ENCODE measurements around the gene ARF1. TPM values are rescaled to one million over a fixed set of nuclear protein-coding genes. Genes with fewer than 3 reads are reported as not detected.

The ARF1 gene
- total and polyA plus RNA-seq, 8 donors: 267 to 455 (median 301) TPM

DNA sequence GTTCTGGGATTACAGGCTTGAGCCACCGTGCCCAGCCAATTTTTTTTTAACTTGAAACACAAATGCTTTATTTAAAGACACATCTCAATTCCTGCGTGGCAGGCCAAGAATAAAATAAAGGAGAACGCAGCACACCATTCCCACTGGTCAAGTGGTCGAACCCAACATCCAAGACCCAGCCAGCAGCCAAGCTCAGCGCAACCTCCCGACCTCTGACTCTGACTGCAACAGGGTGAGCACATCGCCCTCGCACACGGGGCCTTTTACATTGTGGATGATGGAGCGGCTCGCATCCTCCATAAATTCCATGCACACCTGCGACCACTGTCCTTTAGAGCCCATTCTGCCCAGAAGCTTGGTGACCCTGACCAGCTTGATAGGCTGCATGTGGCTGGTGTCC is 52.1 kb downstream of the ARF1 start:
- intact Hi-C loops (cut with DNase I): no loop called here

DNA sequence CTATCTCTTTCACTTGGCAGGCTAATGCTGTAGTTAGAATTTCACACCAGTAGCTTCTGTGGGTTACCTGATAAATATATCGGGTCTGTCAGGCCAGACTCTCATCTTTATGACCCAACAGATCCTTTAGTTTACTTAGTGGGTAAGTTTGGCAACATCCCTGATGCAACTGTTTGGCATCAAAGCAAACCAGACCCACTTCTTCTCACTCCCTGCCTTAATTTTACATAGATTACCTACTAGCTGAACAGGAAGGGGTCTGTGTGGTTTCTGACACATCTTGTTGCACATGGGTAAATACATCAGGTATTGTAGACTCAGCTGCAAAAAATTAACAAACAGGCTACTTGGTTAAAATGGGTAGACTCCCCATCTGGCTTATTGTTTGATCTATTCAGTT is 54.4 kb downstream of the ARF1 start:
- H3K4me1 ChIP-seq: peaks cover 10 to 20% of the 10 kb centered on the region in 2 donors
- ATAC-seq (no peak), DNase-seq (no peak)
- TF ChIP-seq, protein P1, sequence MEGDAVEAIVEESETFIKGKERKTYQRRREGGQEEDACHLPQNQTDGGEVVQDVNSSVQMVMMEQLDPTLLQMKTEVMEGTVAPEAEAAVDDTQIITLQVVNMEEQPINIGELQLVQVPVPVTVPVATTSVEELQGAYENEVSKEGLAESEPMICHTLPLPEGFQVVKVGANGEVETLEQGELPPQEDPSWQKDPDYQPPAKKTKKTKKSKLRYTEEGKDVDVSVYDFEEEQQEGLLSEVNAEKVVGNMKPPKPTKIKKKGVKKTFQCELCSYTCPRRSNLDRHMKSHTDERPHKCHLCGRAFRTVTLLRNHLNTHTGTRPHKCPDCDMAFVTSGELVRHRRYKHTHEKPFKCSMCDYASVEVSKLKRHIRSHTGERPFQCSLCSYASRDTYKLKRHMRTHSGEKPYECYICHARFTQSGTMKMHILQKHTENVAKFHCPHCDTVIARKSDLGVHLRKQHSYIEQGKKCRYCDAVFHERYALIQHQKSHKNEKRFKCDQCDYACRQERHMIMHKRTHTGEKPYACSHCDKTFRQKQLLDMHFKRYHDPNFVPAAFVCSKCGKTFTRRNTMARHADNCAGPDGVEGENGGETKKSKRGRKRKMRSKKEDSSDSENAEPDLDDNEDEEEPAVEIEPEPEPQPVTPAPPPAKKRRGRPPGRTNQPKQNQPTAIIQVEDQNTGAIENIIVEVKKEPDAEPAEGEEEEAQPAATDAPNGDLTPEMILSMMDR (IDR thresholded peaks at IDR 0.05): no peak
- no peak overlapping the region for H3K27ac ChIP-seq
- intact Hi-C loops (cut with DNase I): no loop called here
- no peak overlapping the region for H3K4me3 ChIP-seq
- H3K9me3 ChIP-seq: no peaks in the 10 kb centered on the region
- H3K36me3 ChIP-seq: peaks cover 0 to 5% of the 10 kb centered on the region in 2 donors
- no peaks in the 10 kb centered on the region for H3K27me3 ChIP-seq

More for the DNA sequence above, 52.1 kb downstream of the ARF1 start:
- Histone ChIP-seq H3K36me3 (no peaks in the 10 kb centered on the region), H3K9me3 (no peaks in the 10 kb centered on the region), H3K4me1 (peaks cover 0 to 17% of the 10 kb centered on the region in 2 donors), H3K27ac (no peak overlapping the region), H3K27me3 (no peaks in the 10 kb centered on the region), H3K4me3 (no peak overlapping the region)
- TF ChIP-seq, protein P1 (IDR thresholded peaks at IDR 0.05): no peak
- DNase-seq: no peak
- ATAC-seq: no peak

DNA sequence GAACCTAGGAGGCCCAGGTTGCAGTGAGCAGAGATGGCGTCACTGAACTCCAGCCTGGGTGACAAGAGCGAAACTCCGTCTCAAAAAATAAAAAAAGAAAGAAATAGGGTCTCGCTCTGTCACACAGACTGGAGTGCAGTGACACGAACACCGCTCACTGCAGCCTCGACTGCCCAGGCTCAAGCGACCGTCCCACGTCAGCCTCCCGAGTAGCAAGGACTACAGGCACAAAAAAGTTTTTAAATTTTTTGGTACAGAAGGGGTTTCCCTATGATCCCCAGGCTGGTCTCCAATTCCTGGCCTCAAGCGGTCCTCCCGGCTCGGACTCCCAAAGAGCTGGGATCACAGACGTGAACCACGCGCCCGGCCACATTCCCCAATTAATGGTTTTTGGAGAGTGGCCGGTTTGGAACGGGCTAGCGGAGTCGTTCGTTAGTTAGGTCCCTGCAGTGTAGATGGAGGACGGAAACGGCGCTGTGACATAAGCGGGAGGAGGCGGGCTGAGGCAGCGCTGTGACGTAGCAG is 57.0 kb downstream of the ARF1 start:
- ATAC-seq (no peak), DNase-seq (no peak)
- Histone ChIP-seq H3K9me3 (no peaks in the 10 kb centered on the region), H3K36me3 (peaks cover 0 to 14% of the 10 kb centered on the region in 2 donors), H3K27me3 (no peaks in the 10 kb centered on the region), H3K27ac (peak overlapping the region; percentile 97 to 98), H3K4me3 (peak overlapping the region; percentile 96 to 98), H3K4me1 (peaks cover 22 to 45% of the 10 kb centered on the region in 2 donors)
- TF ChIP-seq, protein P1 (IDR thresholded peaks at IDR 0.05): no peak
- intact Hi-C loops (cut with DNase I): no loop called here

DNA sequence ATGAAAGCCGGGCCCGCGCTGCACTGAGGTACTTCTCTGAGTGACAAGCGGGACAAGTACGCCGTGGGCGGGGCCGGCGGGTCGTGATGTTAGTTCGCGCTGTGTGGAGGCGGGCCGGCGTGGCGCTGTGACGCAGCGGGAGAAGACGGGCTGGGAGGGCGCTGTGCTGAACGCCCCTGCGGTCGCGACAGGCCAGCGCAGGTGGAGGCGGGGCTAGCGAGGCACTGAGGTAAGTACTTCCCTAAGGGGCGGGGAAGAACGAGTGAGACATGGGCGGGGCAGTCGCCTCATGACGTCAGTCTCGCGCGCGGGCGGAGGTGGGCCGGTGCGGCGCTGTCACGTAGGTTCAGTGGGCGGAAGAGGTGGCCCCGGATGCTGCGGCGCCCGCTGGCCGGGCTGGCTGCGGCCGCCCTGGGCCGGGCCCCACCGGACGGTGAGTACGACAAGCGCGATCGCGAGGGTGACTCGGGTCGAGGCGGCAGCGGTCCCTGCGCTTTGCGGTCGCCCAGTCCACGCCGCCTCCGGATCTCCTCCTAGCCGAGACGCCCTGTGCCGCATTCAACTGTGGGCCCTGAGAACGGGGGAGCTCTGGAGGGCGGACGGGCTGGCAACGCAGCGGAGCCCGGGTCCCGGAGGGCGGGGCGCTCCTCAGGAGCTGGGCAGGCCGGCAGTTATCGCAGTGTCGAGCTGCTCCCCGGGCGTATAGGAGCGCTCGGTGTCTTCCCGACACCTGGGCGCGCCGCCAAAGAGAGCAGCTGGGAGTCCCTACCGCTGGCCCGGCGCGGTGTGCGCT is 57.6 kb downstream of the ARF1 start, which contains the start of gene GUK1:
Gene GUK1, plus strand, starts transcription at position 349 of the 793 bp plus-strand sequence. Its CDS starts 24 bp downstream, at position 373.
- ATAC-seq (peak; percentile 93), DNase-seq (peak; percentile 99 to 100 (median 100))
- intact Hi-C loops (cut with DNase I): no loop called here
- Histone ChIP-seq H3K27me3 (no peaks in the 10 kb centered on the region), H3K4me3 (peak within 1 kb of the TSS; percentile 96 to 98), H3K4me1 (peaks cover 22 to 46% of the 10 kb centered on the region in 2 donors), H3K27ac (peak within 1 kb of the TSS; percentile 97 to 98), H3K36me3 (peaks cover 0 to 21% of the 10 kb centered on the region in 2 donors), H3K9me3 (no peaks in the 10 kb centered on the region)
- TF ChIP-seq, protein P1 (IDR thresholded peaks at IDR 0.05): peak in 1 of 2 donors; percentile 65

DNA sequence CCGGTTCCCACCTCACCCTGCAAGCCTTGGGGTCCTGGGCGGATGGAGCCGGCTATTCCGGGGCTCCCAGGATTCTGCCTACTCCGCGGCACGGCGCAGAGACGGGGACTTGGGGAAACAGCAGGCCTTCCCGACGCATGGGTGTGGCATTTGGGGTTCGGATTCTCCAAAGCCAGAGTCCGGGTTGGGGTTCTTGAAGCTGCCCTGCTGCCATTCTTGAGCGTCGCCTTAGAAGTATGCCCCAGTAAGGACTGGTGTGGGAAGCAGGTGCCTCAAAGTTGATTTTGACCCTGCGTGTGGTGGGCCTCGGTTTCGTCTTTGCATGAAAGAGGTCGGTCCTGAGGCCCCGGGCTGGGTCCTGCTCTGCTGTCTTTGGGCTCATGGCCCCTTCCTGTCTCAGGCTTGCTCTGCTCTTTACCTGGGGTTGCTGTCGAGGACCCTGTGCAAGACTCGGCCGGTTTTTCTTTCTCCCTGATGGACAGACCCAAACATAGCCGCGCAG is 58.3 kb downstream of the ARF1 start:
- Histone ChIP-seq H3K4me1 (peaks cover 22 to 53% of the 10 kb centered on the region in 2 donors), H3K36me3 (peaks cover 0 to 27% of the 10 kb centered on the region in 2 donors), H3K27ac (peak overlapping the region; percentile 97 to 98), H3K27me3 (no peaks in the 10 kb centered on the region), H3K4me3 (peak overlapping the region; percentile 96 to 98), H3K9me3 (no peaks in the 10 kb centered on the region)
- DNase-seq: peak in 1 of 4 donors; percentile 35
- no peak for ATAC-seq
- intact Hi-C loops (cut with DNase I): no loop called here
- TF ChIP-seq, protein P1 (IDR thresholded peaks at IDR 0.05): no peak
